Motor neuron (in vitro differentiated cells): Measurements from ENCODE around the gene OR13A1. TPM values are rescaled to one million over a fixed set of nuclear protein-coding genes. Genes with fewer than 3 reads are reported as not detected.

Experiments
- total RNA-seq, 8 experiments: library from RNA; unstranded; fragments of 300-600 nt; gene quantifications; 2 replicates each; pipeline versions ENCODE4 v1.2.3 to v1.2.4, GENCODE V29; 2022

The OR13A1 gene
- total RNA-seq, 8 experiments from 2014 or later = 0.05 to 0.38 (median 0.15) TPM; not detected in 2

Other genes starting within 250 kb of the OR13A1 start
- gene ALOX5, start 58.6 kb upstream of the OR13A1 start, total RNA-seq = 1 to 10 TPM in 3 of 8 experiments, under 1 TPM in 5; 0.38 to 3.7 (median 0.79) TPM